H9 (cell line): ENCODE results near the gene PCBP4. TPM values are rescaled to one million over a fixed set of nuclear protein-coding genes. Genes with fewer than 3 reads are reported as not detected.

Experiments used
- DNase-seq: peaks from one replicate; pipeline ENCODE4 v3.0.0-alpha.2; 2017
- H2AFZ ChIP-seq: one replicate; pipeline ENCODE4 v1.6.1; 2013; ENCODE audit warnings: mild to moderate bottlenecking, low read length, control low read depth, moderate library complexity
- H2AK5ac ChIP-seq: 2 replicates; pipeline ENCODE4 v1.6.1; 2013; ENCODE audit warnings: low read length, control low read depth, mixed read lengths; ENCODE audit not compliant: insufficient read length
- H2BK120ac ChIP-seq: one replicate; pipeline ENCODE4 v1.6.1; 2013; ENCODE audit warnings: low read depth, mild to moderate bottlenecking, low read length, control low read depth, inconsistent platforms; ENCODE audit not compliant: poor library complexity, severe bottlenecking
- H2BK12ac ChIP-seq: 2 replicates; pipeline ENCODE4 v1.6.1; 2013; ENCODE audit warnings: low read length, control low read depth, mixed read lengths, low read depth; ENCODE audit not compliant: insufficient read length
- H2BK15ac ChIP-seq: 2 replicates; pipeline ENCODE4 v1.6.1; 2013; ENCODE audit warnings: low read depth, low read length, control low read depth
- H2BK20ac ChIP-seq: one replicate; pipeline ENCODE4 v1.6.1; 2013; ENCODE audit warnings: low read depth, mild to moderate bottlenecking, low read length, control low read depth, inconsistent platforms; ENCODE audit not compliant: poor library complexity, severe bottlenecking
- H2BK5ac ChIP-seq: 2 replicates; pipeline ENCODE4 v1.6.1; 2013; ENCODE audit warnings: low read length, control low read depth, mixed read lengths; ENCODE audit not compliant: insufficient read length
- H3K14ac ChIP-seq: 2 replicates; pipeline ENCODE4 v1.6.1; 2013; ENCODE audit warnings: low read length, control low read depth; ENCODE audit not compliant: insufficient read depth
- H3K18ac ChIP-seq: 2 replicates; pipeline ENCODE4 v1.6.1; 2013; ENCODE audit warnings: low read depth, mild to moderate bottlenecking, mixed read lengths, low read length, control low read depth; ENCODE audit not compliant: insufficient read length
- H3K23ac ChIP-seq: 2 replicates; pipeline ENCODE4 v1.6.1; 2013; ENCODE audit warnings: low read length, control low read depth, mixed read lengths, low read depth; ENCODE audit not compliant: insufficient read length
- H3K23me2 ChIP-seq: 2 replicates; pipeline ENCODE4 v1.6.1; 2013; ENCODE audit warnings: low read depth, mild to moderate bottlenecking, mixed read lengths, low read length, control low read depth; ENCODE audit not compliant: insufficient read length, poor library complexity, severe bottlenecking
- H3K27ac ChIP-seq: 2 replicates; pipeline ENCODE4 v1.5.1; 2013; ENCODE audit warnings: low read length, control low read depth, mixed read lengths, low read depth; ENCODE audit not compliant: insufficient read length
- H3K27me3 ChIP-seq: 2 replicates; pipeline ENCODE4 v1.6.1; 2013; ENCODE audit warnings: low read length, control low read depth, inconsistent platforms; ENCODE audit not compliant: insufficient read depth
- H3K4ac ChIP-seq: 2 replicates; pipeline ENCODE4 v1.6.1; 2013; ENCODE audit warnings: low read depth, mild to moderate bottlenecking, control low read depth, inconsistent platforms, low read length, moderate library complexity
- H3K4me1 ChIP-seq: 2 replicates; pipeline ENCODE4 v1.6.1; 2013; ENCODE audit warnings: low read length, control low read depth, inconsistent platforms; ENCODE audit not compliant: insufficient read depth
- H3K4me2 ChIP-seq: 2 replicates; pipeline ENCODE4 v1.6.1; 2013; ENCODE audit warnings: low read length, control low read depth, mixed read lengths; ENCODE audit not compliant: insufficient read length, insufficient read depth
- H3K56ac ChIP-seq: 2 replicates; pipeline ENCODE4 v1.6.1; 2013; ENCODE audit warnings: low read depth, mild to moderate bottlenecking, mixed read lengths, low read length, control low read depth; ENCODE audit not compliant: insufficient read length
- H3K79me1 ChIP-seq: 2 replicates; pipeline ENCODE4 v1.6.1; 2013; ENCODE audit warnings: low read depth, mild to moderate bottlenecking, moderate library complexity, low read length, control low read depth, inconsistent platforms; ENCODE audit not compliant: insufficient read depth, poor library complexity, severe bottlenecking
- H3K79me2 ChIP-seq: 2 replicates; pipeline ENCODE4 v1.6.1; 2013; ENCODE audit warnings: low read length, control low read depth, inconsistent platforms; ENCODE audit not compliant: insufficient read depth
- H3K9ac ChIP-seq: 2 replicates; pipeline ENCODE4 v1.6.1; 2013; ENCODE audit warnings: low read length, control low read depth, mixed read lengths; ENCODE audit not compliant: insufficient read length; ENCODE audit errors: extremely low read depth
- H3K9me3 ChIP-seq: one replicate; pipeline ENCODE4 v1.6.1; 2013; ENCODE audit warnings: low read depth, low read length, inconsistent platforms; ENCODE audit not compliant: control insufficient read depth
- H3T11ph ChIP-seq: one replicate; pipeline ENCODE4 v1.6.1; 2013; ENCODE audit warnings: mild to moderate bottlenecking, low read length, control low read depth, inconsistent platforms
- H4K20me1 ChIP-seq: one replicate; pipeline ENCODE4 v1.6.1; 2013; ENCODE audit not compliant: control insufficient read depth, insufficient read length, insufficient read depth
- H4K5ac ChIP-seq: 2 replicates; pipeline ENCODE4 v1.6.1; 2013; ENCODE audit warnings: low read depth, mild to moderate bottlenecking, mixed read lengths, low read length, control low read depth; ENCODE audit not compliant: insufficient read length
- H4K8ac ChIP-seq: replicated peaks from 2 replicates; pipeline ENCODE4 v1.6.1; 2013; ENCODE audit warnings: low read length, control low read depth, mixed read lengths, low read depth; ENCODE audit not compliant: insufficient read length
- H4K91ac ChIP-seq: 2 replicates; pipeline ENCODE4 v1.6.1; 2013; ENCODE audit warnings: low read depth, mild to moderate bottlenecking, moderate library complexity, mixed read lengths, low read length, control low read depth; ENCODE audit not compliant: insufficient read length
- H3K27ac Mint-ChIP-seq, 3 experiments: 2 replicates in 2 of 3; 3 replicates in 1 of 3; pipeline ENCODE4 v1.8.0; 2020 to 2021; ENCODE audit warnings: mixed read lengths in 3 of 3, mild to moderate bottlenecking in 1 of 3, moderate library complexity in 1 of 3
- H3K27me3 Mint-ChIP-seq: 2 replicates; pipeline ENCODE4 v1.8.0; 2021; ENCODE audit warnings: low read depth, mild to moderate bottlenecking, moderate library complexity, mixed read lengths
- H3K36me3 Mint-ChIP-seq, 3 experiments: 2 replicates in 2 of 3; 3 replicates in 1 of 3; pipeline ENCODE4 v1.8.0; 2020 to 2021; ENCODE audit warnings: low read depth in 3 of 3, mixed read lengths in 3 of 3; ENCODE audit not compliant: insufficient read depth in 1 of 3
- H3K4me1 Mint-ChIP-seq, 2 experiments: 2 replicates each; pipeline ENCODE4 v1.8.0; 2020; ENCODE audit warnings: mixed read lengths in 2 of 2
- H3K4me3 Mint-ChIP-seq, 2 experiments: 2 replicates in 1 of 2; 3 replicates in 1 of 2; pipeline ENCODE4 v1.8.0; 2020 to 2021; ENCODE audit warnings: mild to moderate bottlenecking in 2 of 2, mixed read lengths in 2 of 2, moderate library complexity in 1 of 2
- H3K9me3 Mint-ChIP-seq, 2 experiments: 2 replicates in 1 of 2; 3 replicates in 1 of 2; pipeline ENCODE4 v1.8.0; 2020; ENCODE audit warnings: mild to moderate bottlenecking in 2 of 2, mixed read lengths in 2 of 2, moderate library complexity in 1 of 2
- WGBS: extraction: QIAGEN DNeasy Blood & Tissue Kit; methylation state at CpG from one replicate; pipeline ENCODE4 v1.1.7; 2013; ENCODE audit warnings: missing lambda C conversion rate, low lambda C conversion rate, mixed read lengths; ENCODE audit not compliant: insufficient read length; ENCODE audit errors: extremely low coverage; 5-methylcytosine and 5-hydroxymethylcytosine counted together
- total RNA-seq: library from RNA; stranded (reverse); gene quantifications from 2 replicates; pipeline ENCODE4 v1.2.1, GENCODE V29; 2021
- TF ChIP-seq, protein P1 (sequence below): fragments of 200-600 bp; sonication (generic); conservative IDR thresholded peaks from 3 replicates; pipeline ENCODE4 v1.8.0; 2021; ENCODE audit warnings: antibody characterized with exemption, mild to moderate bottlenecking

Gene PCBP4
- total RNA-seq, 1 experiment from 2014 or later = 24.6 TPM

DNA sequence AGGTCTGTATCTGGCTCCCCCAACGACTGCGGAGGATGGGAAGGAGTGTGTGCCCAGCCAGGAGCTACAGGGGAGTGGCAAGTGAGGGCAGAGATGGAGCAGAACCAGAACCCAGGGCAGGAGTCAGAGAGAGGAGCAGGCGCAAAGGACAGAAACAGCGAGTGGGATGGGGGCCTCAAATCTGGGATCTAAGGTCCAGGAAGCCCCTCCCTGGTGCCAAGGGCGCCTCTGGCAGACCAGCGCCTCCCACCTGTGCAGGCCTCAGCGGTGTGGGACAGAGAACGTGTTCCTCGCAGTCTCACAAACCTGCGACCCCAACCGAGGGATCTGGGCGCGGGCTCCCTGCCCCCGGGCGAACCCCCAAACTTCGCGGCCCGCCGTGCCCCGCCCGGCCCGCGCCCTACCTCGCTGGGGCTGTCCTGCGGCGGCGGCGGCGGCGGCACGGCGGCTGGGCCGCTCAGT, 301 bp downstream of the PCBP4 start:
- Histone ChIP-seq H2BK15ac (no peak overlapping the region), H3K14ac (peak overlapping the region; percentile 44; the same call in 1 of the 2 replicates), H4K8ac (no peak overlapping the region), H4K91ac (no peak overlapping the region), H4K20me1 (no peaks in the 10 kb centered on the region), H2BK12ac (no peak overlapping the region), H3K23ac (no peak overlapping the region), H3K18ac (peak overlapping the region; percentile 46), H3K4me1 (peaks cover 11% of the 10 kb centered on the region; the same call in 1 of the 2 replicates), H3K27ac (no peak overlapping the region), H3K9me3 (no peaks in the 10 kb centered on the region), H2BK120ac (no peak overlapping the region), H2BK5ac (no peak overlapping the region), H2AK5ac (no peak overlapping the region), H3K9ac (no peak overlapping the region), H2BK20ac (no peak overlapping the region), H3K56ac (no peak overlapping the region), H3K4me2 (peak overlapping the region; percentile 67), H2AFZ (no peak overlapping the region), H4K5ac (no peak overlapping the region), H3K27me3 (no peaks in the 10 kb centered on the region), H3K79me1 (no peaks in the 10 kb centered on the region), H3K4ac (no peak overlapping the region), H3K23me2 (peaks cover 11% of the 10 kb centered on the region), H3K79me2 (no peaks in the 10 kb centered on the region), H3T11ph (no peak overlapping the region)
- no peak overlapping the region for H3K27ac Mint-ChIP-seq
- H3K9me3 Mint-ChIP-seq = no peaks in the 10 kb centered on the region
- no peak for DNase-seq
- TF ChIP-seq, protein P1, sequence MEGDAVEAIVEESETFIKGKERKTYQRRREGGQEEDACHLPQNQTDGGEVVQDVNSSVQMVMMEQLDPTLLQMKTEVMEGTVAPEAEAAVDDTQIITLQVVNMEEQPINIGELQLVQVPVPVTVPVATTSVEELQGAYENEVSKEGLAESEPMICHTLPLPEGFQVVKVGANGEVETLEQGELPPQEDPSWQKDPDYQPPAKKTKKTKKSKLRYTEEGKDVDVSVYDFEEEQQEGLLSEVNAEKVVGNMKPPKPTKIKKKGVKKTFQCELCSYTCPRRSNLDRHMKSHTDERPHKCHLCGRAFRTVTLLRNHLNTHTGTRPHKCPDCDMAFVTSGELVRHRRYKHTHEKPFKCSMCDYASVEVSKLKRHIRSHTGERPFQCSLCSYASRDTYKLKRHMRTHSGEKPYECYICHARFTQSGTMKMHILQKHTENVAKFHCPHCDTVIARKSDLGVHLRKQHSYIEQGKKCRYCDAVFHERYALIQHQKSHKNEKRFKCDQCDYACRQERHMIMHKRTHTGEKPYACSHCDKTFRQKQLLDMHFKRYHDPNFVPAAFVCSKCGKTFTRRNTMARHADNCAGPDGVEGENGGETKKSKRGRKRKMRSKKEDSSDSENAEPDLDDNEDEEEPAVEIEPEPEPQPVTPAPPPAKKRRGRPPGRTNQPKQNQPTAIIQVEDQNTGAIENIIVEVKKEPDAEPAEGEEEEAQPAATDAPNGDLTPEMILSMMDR = no peak
- no CpG with 5 or more reads among the region's 33 CpGs for WGBS
- peaks cover 0 to 5% (median 2%) of the 10 kb centered on the region in 3 experiments; a peak in 4 of 7 replicates for H3K36me3 Mint-ChIP-seq
- peaks cover 46 to 74% of the 10 kb centered on the region in 2 experiments for H3K4me1 Mint-ChIP-seq
- H3K4me3 Mint-ChIP-seq = peak overlapping the region; percentile 59 to 86
- peaks cover 35% of the 10 kb centered on the region for H3K27me3 Mint-ChIP-seq
